Caco-2 (cell line): ENCODE measurements around the gene POMZP3. TPM values are rescaled to one million over a fixed set of nuclear protein-coding genes. Genes with fewer than 3 reads are reported as not detected.
"Not testable (repeated sequence)": the region's sequence is repeated elsewhere in the genome, so short reads cannot be mapped to it uniquely, and the experiment has no call there.

Source experiments
- BruUV-seq: library from RNA; stranded (reverse); fragments of 400-500 nt; replicated peaks from 2 replicates; lab custom pipeline; 2021; lab: Mats Ljungman, UMichigan
- CTCF ChIA-PET: fragments of 300-600 bp; sonication (Branson Sonifier 250); formaldehyde crosslinking; loops from one replicate; lab custom pipeline; 2022; ENCODE audit warnings: antibody characterized with exemption; lab: Charles Lee
- POLR2A ChIA-PET: fragments of 300-600 bp; sonication (Branson Sonifier 250); formaldehyde crosslinking; loops from one replicate; lab custom pipeline; 2022; ENCODE audit warnings: antibody characterized with exemption; lab: Charles Lee
- DNase-seq, 2 experiments: peaks; one replicate each; pipeline versions ENCODE4 v3.0.0 to v3.0.0-alpha.2; 2020 to 2022
- H3K27me3 ChIP-seq: replicated peaks from 2 replicates; pipeline ENCODE4 v1.6.0; 2011; ENCODE audit warnings: low read length; ENCODE audit not compliant: control insufficient read depth, insufficient read depth
- H3K36me3 ChIP-seq: 2 replicates; pipeline ENCODE4 v1.5.1; 2011; ENCODE audit warnings: low read length; ENCODE audit not compliant: control insufficient read depth, insufficient read depth
- H3K4me1 ChIP-seq: fragments of 250-450 bp; sonication (Bioruptor Pico); 2 replicates; pipeline ENCODE4 v1.5.1; 2020; ENCODE audit warnings: mild to moderate bottlenecking
- H3K4me3 ChIP-seq: 2 replicates; pipeline ENCODE4 v1.5.1; 2011; ENCODE audit warnings: low read depth, mild to moderate bottlenecking, control low read depth, low read length
- H3K9me3 ChIP-seq: fragments of 250-450 bp; sonication (Bioruptor Pico); 2 replicates; pipeline ENCODE4 v1.5.1; 2020; ENCODE audit warnings: mild to moderate bottlenecking, moderate library complexity
- H3K27ac Mint-ChIP-seq: one replicate; pipeline ENCODE4 v1.8.0; 2022; ENCODE audit warnings: mixed read lengths; ENCODE audit not compliant: unreplicated experiment
- H3K27me3 Mint-ChIP-seq: one replicate; pipeline ENCODE4 v1.8.0; 2022; ENCODE audit warnings: mixed read lengths; ENCODE audit not compliant: insufficient read depth, unreplicated experiment
- H3K36me3 Mint-ChIP-seq: one replicate; pipeline ENCODE4 v1.8.0; 2022; ENCODE audit warnings: mild to moderate bottlenecking, mixed read lengths; ENCODE audit not compliant: insufficient read depth, unreplicated experiment
- H3K4me1 Mint-ChIP-seq: one replicate; pipeline ENCODE4 v1.8.0; 2022; ENCODE audit warnings: low read depth, mixed read lengths; ENCODE audit not compliant: unreplicated experiment
- H3K4me3 Mint-ChIP-seq: one replicate; pipeline ENCODE4 v1.8.0; 2022; ENCODE audit warnings: mild to moderate bottlenecking, moderate library complexity, mixed read lengths; ENCODE audit not compliant: unreplicated experiment
- H3K9me3 Mint-ChIP-seq: one replicate; pipeline ENCODE4 v1.8.0; 2022; ENCODE audit warnings: mixed read lengths; ENCODE audit not compliant: unreplicated experiment
- intact Hi-C: fragments of 100-400 bp; cut with micrococcal nuclease; formaldehyde crosslinking; loops from one replicate; pipeline ENCODE4 v1.10.0; 2022; ENCODE audit not compliant: unreplicated experiment
- total RNA-seq: library from RNA; stranded (reverse); gene quantifications from 2 replicates; pipeline ENCODE4 v1.2.3, GENCODE V29; 2022

Gene POMZP3
- total RNA-seq, 1 experiment from 2014 or later = 23.8 TPM

DNA sequence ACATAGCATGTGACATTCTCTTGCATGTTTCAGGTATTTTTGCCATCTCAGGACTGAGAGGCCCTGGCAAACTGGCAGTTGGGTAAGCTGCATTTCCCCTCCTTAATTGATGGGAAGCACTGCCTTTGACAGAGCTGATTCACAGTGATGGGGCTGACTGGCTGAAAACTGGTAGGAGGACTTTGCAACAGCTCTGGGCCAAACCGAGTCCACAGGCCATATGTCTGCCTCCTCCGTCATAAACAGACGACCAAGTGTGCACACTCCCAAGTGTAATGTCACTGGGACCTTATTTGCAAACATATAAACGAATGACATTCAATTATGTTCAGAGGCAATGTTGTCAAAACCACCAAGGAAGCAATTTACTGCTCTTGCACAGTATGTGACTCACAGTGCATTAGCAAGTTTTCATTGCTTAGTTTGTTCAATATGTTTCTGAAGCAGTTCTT lies 56.7 kb downstream of the POMZP3 start:
- H3K36me3 ChIP-seq, CTCF ChIA-PET, POLR2A ChIA-PET, DNase-seq, H3K4me3 ChIP-seq, H3K9me3 ChIP-seq, H3K27me3 Mint-ChIP-seq, H3K4me1 ChIP-seq, intact Hi-C loops, H3K27ac Mint-ChIP-seq, H3K9me3 Mint-ChIP-seq, BruUV-seq, H3K27me3 ChIP-seq: not testable (repeated sequence)
- H3K4me3 Mint-ChIP-seq = peak overlapping the region; percentile 12
- peaks cover 37% of the 10 kb centered on the region for H3K4me1 Mint-ChIP-seq
- peaks cover 33% of the 10 kb centered on the region for H3K36me3 Mint-ChIP-seq

DNA sequence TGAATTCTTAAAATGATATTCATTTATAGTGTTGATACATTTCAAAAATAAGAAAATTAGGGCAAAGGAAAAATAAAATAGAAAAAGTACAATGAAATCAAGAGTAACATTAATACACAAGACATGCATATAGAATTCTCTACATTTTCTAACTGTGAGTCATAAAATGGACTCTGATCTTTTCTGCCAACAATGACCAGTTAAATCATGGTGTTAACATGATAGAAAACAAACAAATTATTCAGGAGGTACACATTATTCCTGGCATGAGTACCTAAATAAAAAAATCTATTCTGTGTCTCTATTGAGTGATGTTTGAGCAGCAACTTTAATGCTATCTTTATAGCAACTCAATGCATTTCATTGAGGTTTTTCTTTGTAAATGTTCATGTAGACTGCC lies 58.3 kb downstream of the POMZP3 start:
- H3K9me3 Mint-ChIP-seq = peaks cover 10% of the 10 kb centered on the region
- H3K4me3 ChIP-seq, H3K9me3 ChIP-seq, H3K27ac Mint-ChIP-seq, H3K27me3 ChIP-seq, POLR2A ChIA-PET, DNase-seq, CTCF ChIA-PET, H3K4me3 Mint-ChIP-seq, H3K27me3 Mint-ChIP-seq, H3K36me3 ChIP-seq, intact Hi-C loops, H3K4me1 ChIP-seq, BruUV-seq: not testable (repeated sequence)
- H3K4me1 Mint-ChIP-seq = peaks cover 37% of the 10 kb centered on the region
- peaks cover 33% of the 10 kb centered on the region for H3K36me3 Mint-ChIP-seq

DNA sequence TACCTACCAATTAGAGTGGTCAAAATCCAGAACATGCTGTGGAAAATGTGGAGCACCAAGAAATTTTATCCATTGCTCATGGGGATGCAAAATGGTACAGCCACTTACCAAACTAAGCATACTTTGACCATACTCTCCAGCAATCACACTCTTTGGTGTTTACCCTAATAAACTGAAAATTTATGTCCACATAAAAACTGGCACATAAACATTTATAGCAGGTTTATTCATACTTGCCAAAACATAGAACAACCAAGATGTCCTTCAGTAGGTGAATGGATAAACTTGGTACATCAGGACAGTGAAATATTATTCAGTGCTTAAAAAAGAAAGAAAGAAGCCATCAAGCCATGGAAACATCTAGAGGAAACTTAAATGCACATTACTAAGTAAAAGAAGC lies 59.3 kb downstream of the POMZP3 start:
- CTCF ChIA-PET, H3K27me3 ChIP-seq, H3K36me3 ChIP-seq, H3K4me3 Mint-ChIP-seq, H3K4me1 ChIP-seq, intact Hi-C loops, POLR2A ChIA-PET, H3K27me3 Mint-ChIP-seq, DNase-seq, H3K4me3 ChIP-seq, H3K9me3 ChIP-seq: not testable (repeated sequence)
- BruUV-seq = TSS peak; percentile 2
- Mint-ChIP-seq H3K36me3 (peaks cover 33% of the 10 kb centered on the region), H3K27ac (peak overlapping the region; percentile 12), H3K4me1 (peaks cover 37% of the 10 kb centered on the region), H3K9me3 (peaks cover 10% of the 10 kb centered on the region)

DNA sequence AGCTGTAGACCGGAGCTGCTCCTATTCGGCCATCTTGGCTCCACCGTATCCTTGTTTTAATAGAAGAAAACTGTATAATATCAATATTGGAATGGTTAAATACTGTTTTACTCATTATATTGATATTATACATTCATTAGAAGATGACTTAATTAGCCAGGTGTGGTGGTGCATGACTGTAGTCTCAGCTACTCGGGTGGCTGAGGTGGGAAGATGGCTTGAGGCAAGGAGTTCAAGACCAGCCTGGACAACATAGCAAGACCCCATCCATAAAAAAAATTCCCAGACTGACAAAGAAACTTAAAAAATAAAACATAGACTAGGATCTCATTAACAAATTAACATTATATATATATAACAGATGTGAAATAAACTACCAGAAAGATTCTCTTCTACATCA lies 59.8 kb downstream of the POMZP3 start:
- Mint-ChIP-seq H3K36me3 (peaks cover 33% of the 10 kb centered on the region), H3K4me1 (peaks cover 37% of the 10 kb centered on the region), H3K9me3 (peaks cover 10% of the 10 kb centered on the region)
- intact Hi-C loops, H3K27ac Mint-ChIP-seq, H3K4me3 Mint-ChIP-seq, CTCF ChIA-PET, H3K27me3 Mint-ChIP-seq, H3K27me3 ChIP-seq, H3K36me3 ChIP-seq, H3K4me3 ChIP-seq, H3K9me3 ChIP-seq, POLR2A ChIA-PET, BruUV-seq, DNase-seq, H3K4me1 ChIP-seq: not testable (repeated sequence)

DNA sequence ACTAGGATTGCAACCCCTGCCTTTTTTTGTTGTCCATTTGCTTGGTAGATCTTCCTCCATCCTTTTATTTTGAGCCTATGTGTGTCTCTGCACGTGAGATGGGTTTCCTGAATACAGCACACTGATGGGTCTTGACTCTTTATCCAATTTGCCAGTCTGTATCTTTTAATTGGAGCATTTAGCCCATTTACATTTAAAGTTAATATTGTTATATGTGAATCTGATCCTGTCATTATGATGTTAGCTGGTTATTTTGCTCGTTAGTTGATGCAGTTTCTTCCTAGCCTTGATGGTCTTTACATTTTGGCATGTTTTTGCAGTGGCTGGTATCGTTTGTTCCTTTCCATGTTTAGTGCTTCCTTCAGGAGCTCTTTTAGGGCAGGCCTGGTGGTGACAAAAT lies 62.1 kb downstream of the POMZP3 start:
- DNase-seq, BruUV-seq, H3K27ac Mint-ChIP-seq: not testable (repeated sequence)

DNA sequence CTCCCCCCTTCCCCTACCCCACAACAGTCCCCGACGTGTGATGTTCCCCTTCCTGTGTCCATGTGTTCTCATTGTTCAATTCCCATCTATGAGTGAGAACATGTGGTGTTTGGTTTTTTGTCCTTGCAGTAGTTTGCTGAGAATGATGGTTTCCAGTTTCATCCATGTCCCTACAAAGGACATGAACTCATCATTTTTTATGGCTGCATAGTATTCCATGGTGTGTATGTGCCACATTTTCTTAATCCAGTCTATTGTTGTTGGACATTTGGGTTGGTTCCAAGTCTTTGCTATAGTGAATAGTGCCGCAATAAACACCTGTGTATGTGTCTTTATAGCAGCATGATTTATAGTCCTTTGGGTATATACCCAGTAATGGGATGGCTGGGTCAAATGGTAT lies 65.7 kb downstream of the POMZP3 start:
- CTCF ChIA-PET, H3K27ac Mint-ChIP-seq, H3K27me3 Mint-ChIP-seq, H3K36me3 ChIP-seq, H3K9me3 ChIP-seq, H3K4me3 Mint-ChIP-seq, POLR2A ChIA-PET, DNase-seq, intact Hi-C loops, H3K27me3 ChIP-seq, H3K4me3 ChIP-seq, BruUV-seq, H3K4me1 ChIP-seq: not testable (repeated sequence)
- H3K9me3 Mint-ChIP-seq = peaks cover 10% of the 10 kb centered on the region
- peaks cover 22% of the 10 kb centered on the region for H3K36me3 Mint-ChIP-seq
- H3K4me1 Mint-ChIP-seq = peaks cover 19% of the 10 kb centered on the region

More for the DNA sequence above, 62.1 kb downstream of the POMZP3 start:
- H3K27me3 Mint-ChIP-seq, H3K4me3 ChIP-seq, intact Hi-C loops, H3K9me3 ChIP-seq, CTCF ChIA-PET, POLR2A ChIA-PET, H3K36me3 ChIP-seq, H3K4me3 Mint-ChIP-seq, H3K4me1 ChIP-seq, H3K27me3 ChIP-seq: not testable (repeated sequence)
- Mint-ChIP-seq H3K36me3 (peaks cover 29% of the 10 kb centered on the region), H3K4me1 (peaks cover 21% of the 10 kb centered on the region), H3K9me3 (peaks cover 10% of the 10 kb centered on the region)

DNA sequence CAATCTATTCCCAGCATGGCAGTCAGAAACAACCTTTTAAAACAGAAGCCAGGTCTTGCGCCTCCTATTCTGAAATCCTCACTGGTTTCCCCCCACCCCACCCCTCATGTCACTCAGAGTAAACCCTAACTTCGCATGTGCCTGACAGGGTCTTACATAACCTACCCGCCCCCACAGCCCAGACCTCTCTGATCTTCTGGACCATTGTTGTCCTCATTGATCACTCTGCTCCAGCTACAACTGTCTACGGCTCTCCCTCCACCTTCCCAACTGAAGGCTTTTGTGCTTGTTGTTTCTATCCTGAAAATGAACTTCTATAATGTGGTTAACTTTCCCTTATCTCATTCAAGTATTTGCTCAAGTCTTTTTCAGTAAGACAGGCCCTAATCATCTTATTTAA lies 66.9 kb downstream of the POMZP3 start:
- H3K27me3 ChIP-seq, BruUV-seq, H3K9me3 ChIP-seq, H3K27me3 Mint-ChIP-seq, H3K4me1 ChIP-seq, H3K4me3 ChIP-seq, intact Hi-C loops, DNase-seq, H3K4me3 Mint-ChIP-seq, POLR2A ChIA-PET, H3K9me3 Mint-ChIP-seq, H3K27ac Mint-ChIP-seq, H3K36me3 ChIP-seq, CTCF ChIA-PET: not testable (repeated sequence)
- peaks cover 12% of the 10 kb centered on the region for H3K4me1 Mint-ChIP-seq
- peaks cover 16% of the 10 kb centered on the region for H3K36me3 Mint-ChIP-seq
